ENCODE measurements around the gene SAMHD1.
"Not testable (repeated sequence)": the region's sequence is repeated elsewhere in the genome, so short reads cannot be mapped to it uniquely, and the experiment has no call there.

SAMHD1 gene

DNA sequence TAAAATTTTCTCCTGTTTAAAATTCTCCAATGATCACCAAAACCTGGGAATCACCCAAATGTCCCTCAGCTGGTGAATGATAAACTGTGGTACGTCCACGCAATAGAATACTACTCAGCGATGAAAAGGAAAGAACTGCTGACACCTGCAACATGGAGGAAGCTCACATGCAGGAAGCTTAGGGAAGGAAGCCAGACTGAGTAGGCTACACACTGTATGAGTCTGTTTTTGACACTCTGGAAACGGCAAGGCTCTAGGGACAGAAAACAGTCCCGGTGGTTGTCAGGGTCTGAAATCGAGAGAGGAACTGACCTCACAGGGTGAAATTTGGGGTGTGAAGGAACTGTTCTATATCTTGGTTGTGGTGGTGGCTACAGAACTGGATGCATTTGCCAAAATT lies 100.7 kb downstream of the SAMHD1 start:
- DNase-seq, result no peak

DNA sequence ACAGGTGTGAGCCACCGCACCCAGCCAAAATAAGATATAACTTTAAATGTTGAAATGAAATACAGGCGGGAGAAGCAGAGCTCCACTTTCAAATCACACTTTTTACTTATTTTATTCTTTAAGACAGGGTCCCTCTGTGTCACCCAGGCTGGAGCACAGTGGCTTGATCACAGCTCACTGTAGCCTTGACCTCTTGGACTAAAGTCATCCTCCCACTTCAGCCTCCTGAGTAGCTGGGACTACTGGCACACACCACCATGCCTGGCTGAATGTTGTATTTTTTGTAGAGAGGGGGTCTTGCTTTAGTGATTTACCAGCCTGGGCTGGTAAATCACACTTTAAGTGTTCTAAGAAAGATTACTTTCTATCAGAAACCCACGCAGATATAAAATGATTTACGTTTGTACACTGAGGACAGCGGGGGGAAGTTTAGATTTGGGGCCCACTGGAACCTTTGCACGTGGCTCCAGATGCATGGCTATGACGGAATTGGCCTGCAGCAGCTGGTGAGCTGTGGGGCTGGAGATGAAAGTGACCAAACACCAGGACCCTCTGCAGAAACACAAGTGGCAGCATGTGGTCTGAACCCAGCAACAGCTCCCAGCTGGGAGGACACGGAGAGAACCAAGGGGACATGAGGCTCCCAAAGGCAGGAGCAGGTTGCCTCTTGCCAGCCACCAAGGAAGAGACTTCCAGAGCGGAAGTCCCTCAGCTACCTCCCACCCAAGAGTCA lies 102.0 kb downstream of the SAMHD1 start:
- DNase-seq, result no peak

DNA sequence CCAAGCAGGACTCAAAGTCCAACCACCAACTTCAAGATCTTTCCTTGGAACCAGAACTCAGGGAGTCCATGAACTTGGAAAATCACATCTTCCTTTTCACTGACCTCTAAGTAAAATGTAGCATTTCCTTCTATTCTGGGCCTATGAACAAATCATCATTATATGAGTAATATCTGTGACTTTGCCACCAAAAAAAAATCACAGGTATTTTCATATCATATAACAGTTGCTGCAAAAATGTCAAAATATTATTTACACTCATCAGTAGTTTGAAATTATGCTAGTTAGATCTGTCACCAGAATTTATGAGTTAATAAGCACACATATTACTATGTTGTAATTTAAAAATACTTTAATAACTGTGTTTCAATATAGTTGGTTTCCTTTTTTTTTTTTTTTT lies 102.8 kb downstream of the SAMHD1 start:
- DNase-seq, result no peak

DNA sequence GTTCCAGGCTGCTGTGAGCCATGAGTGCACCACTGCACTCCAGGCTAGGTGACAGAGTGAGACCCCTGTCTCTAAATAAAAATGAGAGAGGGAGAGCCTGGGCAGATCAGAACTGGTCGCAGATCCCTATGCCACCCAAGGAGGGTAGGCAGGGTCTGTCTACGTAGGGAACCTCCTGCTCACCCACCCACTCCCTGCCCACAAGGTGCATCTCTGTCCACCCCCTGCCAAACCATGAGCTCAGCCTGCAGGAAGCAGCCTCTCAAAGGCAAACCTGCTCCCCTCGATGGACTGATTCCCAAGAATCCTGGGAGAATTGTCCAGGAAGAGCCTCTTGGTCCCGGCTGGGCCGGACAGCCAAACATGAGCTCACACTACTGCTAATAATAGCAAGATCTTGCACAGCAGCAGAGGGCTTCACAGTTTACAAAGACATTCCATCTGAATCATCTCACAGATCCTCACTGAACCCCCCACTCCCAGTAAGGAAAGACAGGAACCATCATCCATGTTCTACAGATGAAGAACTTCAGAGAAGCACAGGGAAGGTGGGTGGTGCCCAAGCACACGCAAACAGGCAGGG lies 103.3 kb downstream of the SAMHD1 start:
- no peak for DNase-seq

DNA sequence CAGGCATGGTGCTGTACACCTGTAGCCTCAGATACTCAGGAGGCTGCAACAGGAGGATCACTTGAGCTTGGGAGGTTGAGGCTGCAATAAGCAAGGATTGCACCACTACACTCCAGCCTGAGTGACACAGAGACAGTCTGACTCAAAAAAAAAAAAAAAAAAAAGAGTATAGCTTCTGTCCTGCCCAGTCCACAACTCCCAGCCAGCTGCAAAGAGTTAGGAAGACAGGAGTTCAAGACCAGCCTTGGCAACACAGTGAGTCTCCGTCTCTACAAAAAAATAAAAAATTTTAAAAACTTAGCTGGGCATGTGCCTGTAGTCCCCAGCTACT lies 103.8 kb downstream of the SAMHD1 start:
- no peak for DNase-seq

DNA sequence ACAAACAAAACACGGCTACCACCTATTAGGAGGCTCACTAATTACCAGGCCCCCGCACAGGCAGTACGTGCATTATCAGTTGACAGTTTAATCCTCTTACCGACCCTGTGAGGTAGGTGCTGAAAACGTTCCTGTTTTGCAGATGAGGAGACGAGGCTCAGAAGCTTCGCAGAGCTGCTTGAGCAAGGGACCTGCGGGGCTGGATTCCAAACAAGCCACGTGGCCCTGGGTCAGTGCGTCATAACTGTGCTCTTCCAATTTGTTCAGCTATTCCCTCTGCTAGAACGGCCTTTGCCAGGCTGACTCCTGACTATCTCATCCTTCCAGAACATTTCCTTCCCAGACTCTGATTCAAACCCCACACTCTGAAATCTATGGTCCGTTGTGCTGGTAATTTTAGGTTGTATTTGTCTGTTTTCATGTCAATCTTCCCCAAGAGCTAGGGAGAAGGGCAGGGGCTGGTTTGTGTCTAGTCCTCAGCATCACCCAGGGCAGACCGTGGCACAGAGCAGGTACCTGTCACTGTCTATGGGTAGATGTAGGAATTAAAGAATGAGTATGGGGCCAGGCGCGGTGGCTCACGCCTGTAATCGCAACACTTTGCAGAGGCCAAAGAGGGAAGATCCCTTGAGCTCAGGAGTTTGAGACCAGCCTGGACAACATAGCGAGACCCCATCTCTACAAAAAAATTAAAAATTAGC lies 104.3 kb downstream of the SAMHD1 start:
- DNase-seq, result no peak

DNA sequence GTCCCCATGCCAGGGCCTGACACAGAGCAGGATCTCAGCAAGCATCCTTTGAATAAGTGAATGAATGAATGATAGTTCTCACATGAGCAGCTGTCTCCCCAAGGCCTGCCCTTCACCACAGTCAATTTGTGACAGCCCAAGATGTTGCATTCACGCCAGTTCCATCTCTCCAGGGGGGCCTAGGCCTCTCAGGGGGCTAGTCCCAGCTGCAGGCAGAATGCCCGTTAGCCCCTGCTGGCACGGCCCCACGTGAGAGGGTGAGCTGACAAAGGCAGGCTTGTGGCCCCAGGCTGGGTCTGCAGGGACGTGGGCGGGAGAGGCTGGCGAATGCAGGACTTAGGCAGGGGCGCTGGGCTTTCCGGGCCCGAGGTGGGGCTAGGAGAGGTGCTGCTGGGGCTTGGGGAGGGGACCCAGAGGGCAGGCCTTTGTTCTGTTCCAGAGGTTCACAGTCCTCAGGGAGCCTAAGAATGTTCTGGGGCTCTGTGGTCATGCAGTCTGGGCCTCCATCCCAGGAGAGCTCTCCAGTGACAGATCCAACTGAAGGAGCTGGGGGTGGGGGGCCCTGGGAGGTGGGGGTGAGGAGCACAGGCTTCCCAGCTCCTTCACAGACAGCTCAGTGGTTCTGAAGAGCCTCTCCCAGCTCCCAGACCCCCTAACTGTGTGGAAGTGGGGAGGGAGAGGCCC lies 106.1 kb downstream of the SAMHD1 start:
- no peak for DNase-seq

DNA sequence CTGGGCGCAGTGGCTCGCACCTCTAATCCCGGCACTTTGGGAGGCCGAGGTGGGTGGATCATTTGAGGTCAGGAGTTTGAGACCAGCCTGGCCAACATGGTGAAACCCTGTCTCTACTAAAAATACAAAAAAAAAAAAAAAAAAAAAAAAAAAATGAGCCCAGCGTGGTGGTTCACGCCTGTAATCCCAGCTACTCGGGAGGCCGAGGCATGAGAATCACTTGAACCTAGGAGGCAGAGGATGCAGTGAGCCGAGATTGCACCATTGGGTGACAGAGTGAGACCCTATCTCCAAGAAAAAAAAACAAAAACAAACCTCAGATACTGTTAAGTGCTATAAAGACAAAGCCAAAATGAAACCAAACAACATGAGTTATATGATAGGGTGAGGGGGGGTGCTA lies 110.5 kb downstream of the SAMHD1 start:
- not testable (repeated sequence) for DNase-seq

Measured in NCI-H187 (cell line).